Neutrophil (primary cell): ENCODE data around the gene DOCK9.

Source experiments
- H3K27ac ChIP-seq: fragments of 200-600 bp; sonication (generic); 2 replicates; pipeline ENCODE4 v1.5.1; 2016; ENCODE audit warnings: mild to moderate bottlenecking, moderate library complexity
- H3K27me3 ChIP-seq: fragments of 200-600 bp; sonication (generic); 2 replicates; pipeline ENCODE4 v1.6.0; 2016; ENCODE audit warnings: mild to moderate bottlenecking
- H3K36me3 ChIP-seq: fragments of 200-600 bp; sonication (generic); 2 replicates; pipeline ENCODE4 v1.5.1; 2017
- H3K4me1 ChIP-seq, 2 experiments: fragments of 200-600 bp in 1 of 2; sonication (generic) in 1 of 2; 1 replicate in 1 of 2; 2 replicates in 1 of 2; pipeline versions ENCODE4 v1.5.1 to v1.6.1; 2013 to 2016; ENCODE audit warnings: low read depth in 1 of 2, low read length in 1 of 2, mild to moderate bottlenecking in 1 of 2, moderate library complexity in 1 of 2; ENCODE audit not compliant: control insufficient read depth in 1 of 2, insufficient read depth in 1 of 2
- H3K4me3 ChIP-seq, 2 experiments: fragments of 200-600 bp in 1 of 2; sonication (generic) in 1 of 2; 1 replicate in 1 of 2; 2 replicates in 1 of 2; pipeline ENCODE4 v1.5.1; 2013 to 2016; ENCODE audit warnings: low read depth in 1 of 2, low read length in 1 of 2, mild to moderate bottlenecking in 1 of 2, moderate library complexity in 1 of 2
- H3K9me3 ChIP-seq: fragments of 200-600 bp; sonication (generic); 2 replicates; pipeline ENCODE4 v1.5.1; 2016
- TF ChIP-seq, protein P1 (sequence below): fragments of 200-600 bp; sonication (generic); IDR thresholded peaks from 2 replicates; pipeline ENCODE4 v1.5.1; 2016; ENCODE audit warnings: antibody characterized with exemption

Gene DOCK9

DNA sequence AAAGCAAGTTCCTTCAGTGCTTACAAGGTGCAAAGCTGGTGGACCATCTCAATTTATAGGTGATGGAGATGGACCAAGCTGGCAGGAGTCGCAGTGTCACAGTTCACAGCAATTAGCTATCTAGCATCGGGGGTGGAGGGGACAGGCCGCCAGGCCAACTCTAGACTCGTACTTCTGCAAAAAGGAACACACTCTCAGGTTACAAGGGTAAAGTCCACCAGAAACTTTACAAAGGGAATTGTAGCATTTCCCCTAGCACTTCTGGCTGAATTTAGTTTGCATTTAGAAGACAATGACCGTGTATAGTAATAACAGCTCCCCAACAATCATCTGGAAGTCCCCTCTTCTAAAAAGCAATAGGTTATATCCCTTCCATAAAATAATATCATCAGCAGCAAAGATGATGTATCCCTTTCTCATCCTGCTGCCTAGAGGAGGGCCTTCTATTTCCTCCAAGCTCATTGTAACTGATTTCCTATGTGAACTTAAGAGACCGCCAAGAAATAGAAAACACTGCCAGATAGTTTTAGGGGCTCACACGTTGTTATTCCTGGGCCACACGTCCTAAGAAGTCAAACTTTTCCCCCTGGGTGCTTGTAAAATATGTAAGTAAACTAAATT, 8.5 kb upstream of the DOCK9 start:
- H3K4me1 ChIP-seq, result peaks cover 5 to 10% of the 10 kb centered on the region in 2 experiments
- H3K36me3 ChIP-seq, result no peaks in the 10 kb centered on the region
- peaks cover 41% of the 10 kb centered on the region for H3K27me3 ChIP-seq
- no peak overlapping the region for H3K4me3 ChIP-seq
- H3K27ac ChIP-seq, result no peak overlapping the region
- TF ChIP-seq, protein P1, sequence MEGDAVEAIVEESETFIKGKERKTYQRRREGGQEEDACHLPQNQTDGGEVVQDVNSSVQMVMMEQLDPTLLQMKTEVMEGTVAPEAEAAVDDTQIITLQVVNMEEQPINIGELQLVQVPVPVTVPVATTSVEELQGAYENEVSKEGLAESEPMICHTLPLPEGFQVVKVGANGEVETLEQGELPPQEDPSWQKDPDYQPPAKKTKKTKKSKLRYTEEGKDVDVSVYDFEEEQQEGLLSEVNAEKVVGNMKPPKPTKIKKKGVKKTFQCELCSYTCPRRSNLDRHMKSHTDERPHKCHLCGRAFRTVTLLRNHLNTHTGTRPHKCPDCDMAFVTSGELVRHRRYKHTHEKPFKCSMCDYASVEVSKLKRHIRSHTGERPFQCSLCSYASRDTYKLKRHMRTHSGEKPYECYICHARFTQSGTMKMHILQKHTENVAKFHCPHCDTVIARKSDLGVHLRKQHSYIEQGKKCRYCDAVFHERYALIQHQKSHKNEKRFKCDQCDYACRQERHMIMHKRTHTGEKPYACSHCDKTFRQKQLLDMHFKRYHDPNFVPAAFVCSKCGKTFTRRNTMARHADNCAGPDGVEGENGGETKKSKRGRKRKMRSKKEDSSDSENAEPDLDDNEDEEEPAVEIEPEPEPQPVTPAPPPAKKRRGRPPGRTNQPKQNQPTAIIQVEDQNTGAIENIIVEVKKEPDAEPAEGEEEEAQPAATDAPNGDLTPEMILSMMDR, result no peak
- no peaks in the 10 kb centered on the region for H3K9me3 ChIP-seq

DNA sequence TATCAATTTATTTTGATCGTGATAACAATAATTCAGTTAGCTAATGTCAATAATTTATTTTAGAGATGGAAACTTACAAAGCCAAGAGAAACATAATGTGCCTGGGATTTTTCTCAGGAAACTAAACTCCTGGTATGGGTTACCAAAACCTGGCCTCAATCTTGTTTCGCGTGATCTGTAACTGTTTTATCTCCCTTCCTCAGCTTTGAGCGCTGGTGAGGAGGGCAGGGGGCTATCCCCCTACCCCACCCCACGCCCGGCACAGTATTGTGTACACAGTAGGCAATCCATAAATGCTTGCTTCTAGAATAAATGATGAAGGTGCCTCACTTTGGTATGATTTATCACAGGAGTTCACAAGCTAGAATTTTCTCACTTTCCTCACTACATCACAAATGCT, 7.7 kb upstream of the DOCK9 start:
- Histone ChIP-seq H3K4me3 (no peak overlapping the region), H3K36me3 (no peaks in the 10 kb centered on the region), H3K27me3 (peaks cover 49% of the 10 kb centered on the region), H3K4me1 (peaks cover 6 to 12% of the 10 kb centered on the region in 2 experiments), H3K9me3 (no peaks in the 10 kb centered on the region), H3K27ac (no peak overlapping the region)
- TF ChIP-seq, protein P1, result no peak

DNA sequence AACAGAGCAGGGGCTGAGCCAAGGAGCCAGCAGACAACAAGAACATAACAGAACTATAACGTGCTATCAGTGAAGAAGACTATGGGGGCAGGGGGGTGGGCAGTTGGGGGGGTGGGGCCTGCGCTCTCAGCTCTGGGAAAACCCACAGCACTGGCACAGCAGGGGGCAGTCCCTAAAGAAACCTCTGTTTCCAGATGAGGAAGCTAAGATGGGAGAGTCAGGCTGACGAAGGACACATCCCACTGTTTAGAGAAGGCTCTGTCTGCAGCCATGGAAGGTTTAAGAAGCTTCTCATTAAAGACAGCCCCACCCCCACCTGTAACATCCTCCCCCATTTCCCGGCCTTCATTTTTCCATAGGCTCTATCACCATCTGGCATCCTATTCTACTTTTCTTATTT, 7.1 kb upstream of the DOCK9 start:
- H3K4me1 ChIP-seq, result peaks cover 6 to 12% of the 10 kb centered on the region in 2 experiments
- no peak overlapping the region for H3K4me3 ChIP-seq
- no peaks in the 10 kb centered on the region for H3K36me3 ChIP-seq
- H3K9me3 ChIP-seq, result no peaks in the 10 kb centered on the region
- H3K27ac ChIP-seq, result no peak overlapping the region
- TF ChIP-seq, protein P1, result no peak
- H3K27me3 ChIP-seq, result peaks cover 55% of the 10 kb centered on the region

DNA sequence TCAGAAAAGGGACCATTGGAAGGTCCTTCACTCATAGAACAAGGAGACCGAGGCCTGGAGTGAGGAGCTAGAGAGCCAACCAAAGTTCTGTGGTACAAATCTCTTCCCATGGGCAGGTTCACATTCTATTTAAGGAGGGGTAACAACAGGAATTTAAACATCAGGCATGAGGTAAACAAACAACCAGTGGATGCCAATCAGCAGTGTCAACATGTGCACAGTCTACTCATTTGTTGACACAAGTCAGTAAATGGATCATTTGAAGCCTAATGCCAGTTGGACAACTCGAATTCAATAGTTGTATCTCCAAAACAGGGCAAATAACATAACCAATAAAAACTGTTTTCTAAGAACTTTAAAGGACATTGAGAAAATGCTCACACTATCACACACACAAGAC, 6.3 kb upstream of the DOCK9 start:
- H3K27ac ChIP-seq, result no peak overlapping the region
- H3K4me3 ChIP-seq, result no peak overlapping the region
- H3K27me3 ChIP-seq, result peaks cover 64% of the 10 kb centered on the region
- H3K36me3 ChIP-seq, result no peaks in the 10 kb centered on the region
- TF ChIP-seq, protein P1, result no peak
- no peaks in the 10 kb centered on the region for H3K9me3 ChIP-seq
- H3K4me1 ChIP-seq, result peaks cover 6 to 12% of the 10 kb centered on the region in 2 experiments

DNA sequence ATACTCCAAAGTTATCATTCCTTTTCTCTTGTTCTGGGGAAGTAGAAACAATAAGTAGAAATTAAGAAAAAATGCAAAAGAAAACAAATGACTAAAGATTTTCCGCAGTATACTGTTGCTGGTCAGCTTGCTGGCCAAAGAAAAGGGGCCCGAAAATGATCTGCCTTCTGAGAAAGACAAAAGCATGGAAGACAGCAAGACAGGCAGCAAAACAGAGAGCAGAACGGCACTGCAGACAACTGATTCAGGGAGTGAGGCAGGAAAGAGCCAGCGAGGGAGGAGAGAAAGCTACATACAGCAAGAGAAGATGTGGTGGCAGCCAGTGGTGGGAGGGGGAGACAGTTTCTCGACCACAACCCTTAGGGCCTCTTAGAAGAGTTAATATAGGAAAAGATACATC, 5.3 kb upstream of the DOCK9 start:
- TF ChIP-seq, protein P1, result no peak

More for the DNA sequence above, 5.3 kb upstream of the DOCK9 start:
- Histone ChIP-seq H3K27ac (no peak overlapping the region), H3K4me3 (no peak overlapping the region), H3K36me3 (no peaks in the 10 kb centered on the region), H3K4me1 (peaks cover 6 to 12% of the 10 kb centered on the region in 2 experiments), H3K27me3 (peaks cover 64% of the 10 kb centered on the region), H3K9me3 (no peaks in the 10 kb centered on the region)
